HG03378 (cell line): ENCODE data around the gene DBX1.
A peak's percentile ranks its signal among the peaks of the same experiment; 100 is the strongest.

Experiments
- ATAC-seq: cut with Tn5 transposase; IDR thresholded peaks from one replicate; pipeline ENCODE4 v1.9.1; 2021; ENCODE audit warnings: mild to moderate bottlenecking, moderate library complexity; ENCODE audit not compliant: unreplicated experiment

The DBX1 gene

DNA sequence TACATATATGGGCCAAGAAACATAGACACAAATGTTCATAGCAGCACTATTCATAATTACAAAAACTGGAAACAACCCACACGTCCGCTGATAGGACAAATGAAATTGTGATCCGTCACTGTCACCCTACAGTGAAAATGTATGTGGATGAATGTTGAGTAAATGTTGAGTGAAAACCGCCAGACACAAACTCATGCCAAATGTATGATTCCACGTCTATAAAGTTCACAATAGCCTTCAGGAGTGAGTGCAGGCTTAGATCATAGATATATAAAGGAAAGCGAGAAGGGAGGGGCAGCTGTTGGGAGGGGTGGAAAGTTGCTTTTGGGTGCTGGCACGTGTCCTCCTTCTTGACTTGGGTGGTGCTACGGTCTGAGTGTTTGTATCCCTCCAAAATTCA lies 33.6 kb downstream of the DBX1 start:
- ATAC-seq: no peak

DNA sequence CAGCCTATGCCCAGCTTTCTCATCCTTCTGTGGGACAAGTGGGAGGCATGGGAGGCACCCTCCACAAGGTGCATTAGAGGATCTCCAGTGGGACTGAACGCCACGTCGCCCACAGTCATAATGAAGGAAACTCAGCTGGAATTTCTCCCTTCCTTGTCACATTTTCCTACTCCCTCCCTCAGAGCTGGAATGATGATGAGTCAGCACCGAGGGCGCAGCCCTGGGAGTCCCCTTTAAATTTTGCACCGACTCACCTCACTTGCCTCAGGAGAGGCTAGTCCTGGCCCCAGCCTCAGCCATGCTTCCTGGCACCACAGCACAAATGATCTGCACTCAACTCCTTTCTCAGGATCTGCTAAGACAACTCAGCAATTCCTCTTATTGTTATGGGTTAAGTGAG lies 34.3 kb downstream of the DBX1 start:
- no peak for ATAC-seq

DNA sequence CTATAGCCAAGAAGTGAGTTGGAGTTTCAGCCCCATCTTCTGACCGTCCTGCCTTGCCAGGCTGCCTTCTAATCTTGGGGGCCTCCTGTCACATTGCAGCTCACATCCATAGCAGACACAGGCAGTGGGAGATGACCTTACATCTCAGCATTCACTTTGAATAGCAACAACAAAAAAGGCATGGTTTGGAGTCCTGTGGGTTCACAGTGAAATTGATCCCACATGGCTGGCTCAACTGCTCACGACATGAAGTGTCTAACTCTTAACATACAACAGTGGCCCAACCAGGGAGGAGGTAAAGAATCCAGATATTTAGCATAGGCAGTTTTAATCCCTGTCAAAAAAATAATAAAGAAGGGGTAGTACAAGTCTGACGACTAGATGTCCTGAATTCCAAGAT lies 38.1 kb downstream of the DBX1 start:
- ATAC-seq: no peak

DNA sequence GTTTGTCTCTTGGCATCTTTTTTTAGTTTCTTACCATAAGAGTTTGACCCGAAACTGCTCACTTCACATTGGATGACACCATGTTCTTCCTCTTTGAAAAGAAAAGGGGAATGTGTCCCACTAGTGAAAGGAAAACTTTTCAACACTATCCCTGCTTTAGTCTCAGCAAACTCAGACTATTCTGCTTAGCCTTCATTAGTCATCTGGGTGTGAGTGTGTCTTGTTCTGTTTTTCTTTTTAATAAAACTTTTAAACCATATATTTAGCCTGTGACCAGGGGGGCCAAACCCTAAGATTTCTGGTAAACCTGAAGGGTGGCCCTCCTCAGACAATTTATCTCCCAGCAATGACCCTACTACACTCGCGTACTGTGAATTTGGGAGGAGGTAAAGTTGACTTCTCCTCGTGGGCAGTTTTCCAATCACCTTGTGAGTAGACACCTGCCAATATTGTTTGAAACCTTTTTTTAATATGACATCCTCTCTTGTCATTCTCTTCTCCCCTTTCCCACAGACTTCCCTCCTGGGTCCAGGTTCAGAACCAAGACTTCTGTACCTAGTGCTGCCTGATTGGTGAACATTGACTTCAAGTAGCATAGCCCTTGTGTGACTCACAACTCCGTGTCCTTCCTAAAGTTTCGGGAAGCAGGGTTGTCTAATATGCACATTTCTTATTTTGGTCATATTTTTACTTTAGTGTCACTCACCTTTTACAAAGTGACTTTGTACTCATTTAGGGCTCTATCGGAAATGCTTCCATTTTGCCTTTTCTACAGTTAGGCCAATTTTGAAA lies 39.9 kb downstream of the DBX1 start:
- ATAC-seq: no peak

DNA sequence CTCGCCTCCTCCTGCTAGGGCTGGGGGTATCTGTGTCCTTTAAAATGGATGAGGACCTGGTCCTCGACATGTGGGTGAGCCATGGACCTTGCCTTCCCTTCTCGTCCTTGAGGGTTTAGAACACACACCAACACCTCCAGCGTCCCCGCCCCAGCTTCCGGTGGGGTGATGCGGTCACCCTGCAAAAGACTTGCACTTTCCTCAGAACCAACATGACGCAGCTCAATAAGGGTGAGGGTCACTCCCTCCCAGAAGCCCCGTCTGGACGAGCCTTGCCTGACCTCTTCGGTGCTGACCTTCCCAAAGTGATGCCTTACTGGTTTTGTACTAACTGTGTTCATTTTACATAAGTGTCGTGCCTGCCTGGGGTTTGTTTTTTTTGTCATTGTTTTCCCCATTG lies 41.0 kb downstream of the DBX1 start:
- no peak for ATAC-seq

DNA sequence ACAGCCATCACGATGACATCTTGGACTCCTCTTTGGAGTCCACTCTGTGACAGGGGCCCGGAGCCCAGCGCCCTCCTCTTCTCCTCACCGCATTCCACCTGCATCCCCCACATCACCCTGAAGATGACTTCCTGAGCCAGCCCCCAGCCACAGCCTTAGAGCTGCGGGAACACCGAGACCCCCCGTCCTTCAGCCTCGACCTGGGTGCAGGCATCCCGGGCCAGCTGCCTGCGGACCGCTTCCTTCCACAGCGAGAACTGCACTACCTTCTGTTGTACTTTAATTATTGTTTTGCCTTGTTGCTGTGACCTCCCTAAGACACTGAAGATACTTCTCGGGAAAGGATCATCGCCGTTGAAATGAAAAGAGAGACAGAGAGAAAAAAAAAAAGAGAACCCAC lies 42.1 kb downstream of the DBX1 start:
- no peak for ATAC-seq

DNA sequence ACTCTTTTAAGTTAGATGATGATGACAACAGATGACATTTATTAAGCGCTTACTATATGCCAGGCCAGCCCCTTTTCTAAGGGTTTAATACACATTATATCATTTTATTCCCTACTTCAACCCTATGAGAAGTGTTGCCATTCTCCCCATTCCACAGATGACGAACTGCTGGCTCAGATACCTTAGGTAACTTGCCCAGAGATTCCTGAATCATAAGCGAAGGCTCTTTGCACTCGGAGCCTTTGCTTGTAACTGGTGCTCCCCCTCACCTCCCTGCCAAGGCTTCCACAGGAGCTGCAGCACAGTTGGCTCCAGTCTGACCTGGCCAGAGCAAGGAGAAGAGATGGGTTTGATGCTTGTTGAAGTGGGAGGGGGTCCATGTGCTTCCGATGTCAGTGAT lies 43.0 kb downstream of the DBX1 start:
- ATAC-seq: no peak

DNA sequence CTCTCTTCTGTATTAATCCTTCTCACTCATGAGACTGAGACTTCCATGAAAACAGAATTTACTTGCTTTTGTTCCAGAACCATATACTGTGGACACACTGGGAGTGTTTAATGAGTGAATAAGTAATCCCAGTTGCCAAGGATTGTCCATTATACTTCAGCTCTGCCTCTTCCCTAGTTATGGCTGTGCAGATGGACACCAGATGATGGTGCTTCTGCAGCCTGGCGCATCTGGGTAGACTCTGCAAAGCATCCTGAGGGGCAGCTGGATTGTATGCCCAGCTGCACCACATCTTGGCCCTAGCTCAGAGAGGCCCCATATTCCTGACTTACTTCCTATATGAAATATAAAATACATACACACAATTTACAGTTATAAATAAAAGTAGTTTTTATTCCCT lies 43.5 kb downstream of the DBX1 start:
- ATAC-seq: no peak

DNA sequence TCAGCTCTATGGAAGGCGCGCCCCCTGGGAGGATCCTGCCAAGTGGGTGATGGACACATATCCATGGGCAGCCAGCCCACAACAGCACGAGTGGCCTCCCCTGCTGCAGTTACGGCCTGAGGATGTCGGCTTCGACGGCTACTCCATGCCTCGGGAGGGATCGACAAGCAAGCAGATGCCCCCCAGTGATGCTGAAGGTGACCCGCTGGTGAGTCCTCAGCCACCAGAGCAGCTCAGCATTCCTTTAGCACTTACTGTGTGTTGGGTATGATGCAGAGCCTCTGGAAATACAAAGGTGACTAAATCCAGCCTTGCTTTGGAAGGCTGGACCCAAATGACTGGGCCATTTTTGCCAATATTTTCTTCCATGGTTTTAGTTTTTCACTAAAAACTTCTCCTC lies 45.7 kb downstream of the DBX1 start:
- no peak for ATAC-seq

DNA sequence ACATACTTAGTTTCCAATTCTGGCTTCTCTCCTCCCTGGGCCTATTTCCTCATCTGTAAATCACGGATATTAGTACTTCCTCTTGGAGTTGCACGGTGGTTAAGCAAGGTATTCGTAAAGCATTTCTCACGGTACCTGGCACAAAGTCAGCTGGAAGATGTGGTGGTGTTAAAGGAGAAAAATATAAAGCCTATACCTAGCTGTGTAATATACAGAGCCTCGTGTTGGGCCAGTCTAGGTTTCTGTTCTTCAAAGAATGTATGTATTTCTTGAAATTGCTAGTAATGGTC lies 47.2 kb downstream of the DBX1 start:
- ATAC-seq: no peak

DNA sequence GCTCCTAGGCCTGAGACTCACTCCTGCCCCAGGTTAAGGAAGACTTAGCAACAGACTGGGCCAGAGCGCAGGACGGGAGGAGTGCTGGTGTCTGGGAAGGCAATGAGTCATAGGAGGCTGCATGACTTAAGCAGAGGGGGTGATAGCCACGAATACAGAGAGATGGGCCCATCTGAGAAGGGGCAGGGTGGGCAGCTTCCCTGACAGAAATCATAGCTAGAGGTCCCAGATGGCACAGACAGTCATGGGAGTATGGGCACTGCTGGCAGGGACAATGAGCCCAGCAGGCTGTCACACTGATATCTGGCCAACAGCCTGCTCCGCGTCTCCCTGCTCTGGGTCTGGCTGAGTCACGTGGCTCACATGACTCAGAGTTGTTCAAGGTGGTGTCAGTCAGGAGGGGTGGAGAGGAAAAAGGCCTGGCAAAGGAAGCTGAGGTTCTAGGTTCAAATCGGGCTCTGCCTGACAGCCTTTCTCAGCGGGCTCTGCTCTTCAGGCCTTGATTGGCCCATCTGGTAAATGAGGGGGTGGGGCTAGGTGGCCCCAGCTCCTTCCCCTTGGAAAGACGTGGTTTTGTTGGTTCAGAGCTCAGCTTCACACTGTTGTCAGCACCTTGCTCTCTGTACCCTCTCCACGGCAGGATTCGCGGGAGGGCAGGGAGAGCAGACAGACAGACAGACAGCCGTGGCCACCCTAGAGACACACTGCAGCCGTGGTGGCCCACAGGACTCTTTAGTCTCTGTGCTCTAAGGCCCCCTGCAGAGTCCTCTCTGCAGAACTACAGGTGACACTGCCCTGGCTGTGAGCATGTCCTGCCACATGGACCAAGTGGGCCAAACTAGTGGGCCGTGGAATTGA lies 47.8 kb downstream of the DBX1 start:
- no peak for ATAC-seq

DNA sequence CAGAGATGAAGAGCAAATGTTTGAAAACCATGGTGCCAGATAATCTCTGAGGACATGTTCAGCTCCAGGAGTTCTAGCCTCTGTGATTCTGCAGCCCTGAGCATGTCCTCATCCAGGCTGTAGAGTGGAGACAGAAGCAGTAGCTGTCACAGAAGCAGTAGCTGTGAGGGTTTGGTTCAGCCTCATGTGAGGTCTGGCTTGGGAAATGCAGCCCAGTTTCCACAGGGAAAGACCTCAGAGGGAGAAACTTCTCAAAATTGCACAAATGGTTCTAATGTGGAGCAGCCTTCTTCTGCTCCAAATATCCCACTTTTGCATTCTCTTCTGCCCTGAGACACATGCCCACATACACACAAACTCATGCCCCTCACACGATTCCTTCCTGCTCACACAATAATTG lies 48.4 kb downstream of the DBX1 start:
- no peak for ATAC-seq

DNA sequence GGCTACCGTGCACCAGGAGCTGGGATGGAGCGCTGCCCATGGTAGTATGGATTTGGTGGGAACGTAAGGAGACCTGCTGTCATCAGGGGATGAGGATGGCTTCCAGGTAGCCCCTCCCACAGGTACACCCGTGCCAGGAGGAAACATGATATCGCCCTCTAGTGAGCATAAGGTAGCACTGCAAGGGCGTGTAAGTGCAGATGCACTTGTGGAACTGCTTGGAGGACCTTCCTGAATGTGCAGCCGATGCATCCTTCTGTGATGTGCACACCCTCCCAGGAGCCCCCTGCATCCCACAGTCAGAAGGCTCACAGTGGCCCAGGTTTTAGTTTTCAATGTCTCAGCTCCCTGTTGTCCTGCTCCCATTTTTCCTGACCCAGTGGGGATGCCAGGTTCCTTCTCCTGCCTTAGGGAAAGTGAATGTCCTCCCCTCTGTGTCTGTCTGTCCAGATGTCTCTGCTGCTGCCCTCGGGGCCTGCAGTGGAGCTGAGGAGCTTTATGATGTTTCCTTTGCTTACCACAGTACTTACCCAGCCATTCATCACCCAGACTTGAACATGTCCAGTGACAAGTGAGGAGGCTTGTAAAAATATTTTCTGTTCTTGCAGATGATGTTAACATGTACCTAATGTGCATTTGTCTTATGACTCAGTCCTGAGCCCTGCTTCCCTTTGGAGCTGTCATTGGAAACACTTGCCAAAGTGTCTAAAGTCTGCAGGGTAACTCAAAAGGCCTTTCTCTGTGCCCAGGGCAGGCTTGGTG lies 49.2 kb downstream of the DBX1 start:
- peak; percentile 86 for ATAC-seq

DNA sequence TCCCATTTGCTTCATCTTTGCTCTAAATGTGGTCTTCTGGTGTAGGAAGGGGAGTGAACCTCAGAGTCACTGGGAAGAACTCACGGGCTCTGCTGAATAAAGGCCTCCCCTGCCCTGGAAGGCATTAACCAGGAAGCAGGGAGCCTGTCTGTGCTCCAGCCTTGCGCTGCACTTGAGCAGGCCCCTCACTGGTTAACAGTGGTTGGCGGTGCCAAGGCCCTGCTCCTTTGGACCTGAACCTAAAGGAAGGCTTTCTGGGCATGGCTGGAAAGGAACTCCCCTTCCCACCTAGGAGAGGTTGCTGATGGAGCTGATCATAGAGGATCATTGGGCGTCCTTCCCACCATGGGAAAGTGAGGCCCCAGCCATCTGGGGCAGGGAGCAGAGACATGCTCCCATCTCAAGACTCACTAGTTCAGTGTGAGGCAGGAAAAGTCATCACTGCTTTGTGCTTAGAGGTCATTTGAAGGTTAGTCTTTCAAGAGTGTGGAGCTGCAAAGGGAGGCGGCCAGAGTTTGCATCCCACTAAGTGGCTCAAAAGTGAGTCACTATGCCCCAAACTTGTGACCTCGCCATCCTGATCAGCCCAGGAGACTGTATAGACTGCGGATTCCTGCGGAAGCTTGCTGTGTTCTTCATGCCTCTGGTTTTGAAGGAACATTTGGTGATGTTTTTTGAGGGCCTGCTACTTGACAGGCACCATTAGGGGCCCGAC lies 50.4 kb downstream of the DBX1 start:
- no peak for ATAC-seq
